Stimulated activated CD8-positive, alpha-beta memory T cell treated with anti-CD3 and anti-CD28 coated beads, Interleukin-12 subunit alpha, Interleukin-12 subunit beta, amount 100 ng/mL, for 24 hours (primary cell): ENCODE results near the gene CCND2.

ENCODE experiments used
- DNase-seq: peaks from one replicate; pipeline ENCODE4 v3.0.0-alpha.2; 2020; ENCODE audit errors: extremely low read depth

CCND2 gene

DNA sequence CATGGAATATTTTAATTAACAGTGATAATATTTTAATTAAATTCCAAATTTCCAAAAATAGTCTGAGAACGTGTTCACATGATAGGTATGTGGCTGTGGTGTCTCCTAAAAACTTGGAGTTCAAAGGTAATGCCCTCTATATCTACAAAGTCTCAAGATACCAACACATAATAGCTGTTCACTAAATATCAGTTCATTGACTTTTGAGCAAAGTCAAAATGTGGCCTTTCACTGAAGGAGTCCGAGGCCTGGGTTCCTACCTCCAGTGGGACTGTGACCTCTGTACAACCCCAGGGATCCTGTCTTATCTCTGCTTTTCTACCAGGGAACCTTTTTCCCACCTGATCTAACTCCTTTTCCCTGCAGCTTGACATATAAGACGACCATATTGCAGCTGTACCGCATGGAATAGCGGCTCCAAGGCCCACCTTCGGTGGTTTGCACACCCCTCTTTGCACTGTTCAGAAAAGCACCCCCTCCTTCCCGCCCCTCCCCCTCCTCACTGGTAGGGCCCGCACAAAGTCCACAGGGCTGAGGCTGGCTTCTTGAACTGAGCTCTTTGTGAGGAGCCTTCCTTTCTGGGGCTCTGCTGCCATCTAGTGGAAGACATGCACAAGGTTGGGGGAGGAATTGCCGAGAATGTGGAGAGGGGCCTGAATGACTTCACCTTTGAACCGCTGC lies 3.1 kb downstream of the CCND2 start:
- no peak for DNase-seq

GRCh38 chr12:4277205-4277543 lies 3.6 kb downstream of the CCND2 start:
- no peak for DNase-seq

GRCh38 chr12:4277857-4278256 lies 4.3 kb downstream of the CCND2 start:
- no peak for DNase-seq

DNA sequence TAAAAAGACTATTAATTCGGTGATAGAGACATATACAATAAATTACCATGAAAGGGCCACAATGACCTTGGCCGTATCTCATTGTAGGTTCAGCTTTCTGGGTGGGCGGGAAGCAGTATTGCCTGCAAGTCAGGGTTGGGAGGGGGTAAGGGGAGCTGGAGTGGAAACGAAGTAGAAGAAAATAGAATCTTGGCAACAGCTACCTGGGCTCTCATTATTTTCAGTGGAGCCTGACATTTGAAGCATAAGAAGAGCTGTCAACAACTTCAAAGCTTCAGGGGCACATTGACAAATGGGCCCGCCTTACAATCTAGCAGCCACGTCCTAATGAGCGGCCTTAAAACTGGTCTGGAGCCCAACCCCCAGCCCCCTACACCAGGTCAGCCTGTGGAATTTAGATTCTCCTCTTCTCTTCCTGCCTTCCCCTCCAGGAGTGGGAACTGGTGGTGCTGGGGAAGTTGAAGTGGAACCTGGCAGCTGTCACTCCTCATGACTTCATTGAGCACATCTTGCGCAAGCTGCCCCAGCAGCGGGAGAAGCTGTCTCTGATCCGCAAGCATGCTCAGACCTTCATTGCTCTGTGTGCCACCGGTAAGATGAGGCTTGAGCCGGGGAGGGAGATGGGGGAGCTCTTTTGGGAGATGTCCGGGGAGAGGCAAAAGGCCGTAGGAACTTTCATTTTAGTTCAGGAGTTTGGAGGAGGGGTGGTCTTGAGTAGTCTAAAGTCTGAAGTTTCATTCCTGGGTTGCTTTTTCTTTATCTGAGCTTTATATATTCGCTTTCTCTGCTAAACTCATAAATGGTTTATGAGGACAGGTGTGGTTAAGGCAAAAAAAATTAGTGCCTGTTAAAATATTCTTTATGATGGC lies 5.0 kb downstream of the CCND2 start:
- DNase-seq: no peak

- DNase-seq: no peak
These were observed 5.7 kb downstream of the CCND2 start for GRCh38 chr12:4279198-4279690.

GRCh38 chr12:4280351-4281163 lies 7.0 kb downstream of the CCND2 start:
- no peak for DNase-seq

- DNase-seq: no peak
These were observed 7.7 kb downstream of the CCND2 start for GRCh38 chr12:4281173-4281654.

GRCh38 chr12:4282103-4282891 lies 8.7 kb downstream of the CCND2 start:
- DNase-seq: no peak

DNA sequence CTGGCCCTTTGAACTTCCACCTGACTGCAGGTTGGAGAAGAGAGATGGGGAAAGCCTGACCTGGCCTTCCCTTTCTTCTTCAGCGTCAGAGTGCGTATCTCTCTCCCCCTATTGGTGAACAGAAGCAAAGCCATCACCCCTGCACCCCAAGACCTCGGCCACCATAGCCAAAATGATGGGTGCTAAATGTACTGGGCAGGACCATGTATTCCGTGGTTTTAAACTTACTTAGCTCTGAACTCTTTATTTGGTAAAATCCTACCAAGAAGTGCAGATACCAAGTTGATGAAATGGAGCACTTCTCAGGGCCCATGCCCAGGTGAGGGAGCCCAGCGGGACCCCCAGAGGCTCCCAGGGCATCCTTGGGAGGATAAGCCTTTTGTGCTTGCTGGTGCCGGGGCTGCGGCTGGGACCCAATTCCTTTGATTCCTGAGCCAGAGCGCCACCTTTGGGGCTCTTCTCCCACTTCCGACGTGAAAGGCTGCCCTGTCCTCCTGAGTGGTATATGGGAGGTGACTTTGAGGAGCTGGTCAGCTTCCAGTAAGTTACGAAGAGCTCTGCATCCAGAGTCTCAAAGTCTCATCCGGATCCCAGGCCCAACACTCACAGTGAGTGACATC lies 9.4 kb downstream of the CCND2 start:
- DNase-seq: no peak

DNA sequence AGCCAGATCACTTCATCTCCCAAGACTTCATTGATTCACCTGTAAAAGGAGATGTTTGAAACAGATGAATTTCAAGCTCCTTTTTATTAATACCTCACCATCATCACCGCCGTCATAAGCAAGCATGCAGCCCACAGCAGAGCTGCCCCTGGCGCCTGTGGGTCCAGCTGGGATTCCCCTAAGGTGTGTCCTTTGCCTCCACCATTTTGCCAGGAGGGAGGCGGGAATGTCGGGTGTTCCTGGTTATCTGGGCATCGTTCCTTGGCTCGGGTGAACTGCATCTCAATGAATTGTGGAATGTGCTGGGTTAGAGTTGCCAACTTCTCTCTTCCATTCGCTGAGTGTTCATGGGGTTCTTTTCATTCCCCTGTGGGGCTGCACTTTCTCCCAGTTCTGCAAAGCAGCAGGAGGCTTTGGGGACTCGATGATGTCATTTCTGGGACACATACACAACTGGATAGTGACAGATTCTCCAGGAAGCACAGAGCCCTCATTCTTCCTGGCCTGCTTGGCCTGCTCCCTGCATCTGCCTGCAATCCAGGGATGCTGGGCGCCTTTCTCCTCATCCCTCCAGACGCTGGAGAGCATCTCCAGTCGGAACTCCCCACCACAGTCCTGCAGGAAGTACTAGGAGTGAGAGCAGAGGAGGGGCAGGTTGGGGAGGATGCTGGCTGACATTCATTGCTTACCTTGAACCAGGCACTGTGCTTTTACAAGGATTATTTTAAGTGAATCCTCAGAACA lies 10.1 kb downstream of the CCND2 start:
- no peak for DNase-seq

DNA sequence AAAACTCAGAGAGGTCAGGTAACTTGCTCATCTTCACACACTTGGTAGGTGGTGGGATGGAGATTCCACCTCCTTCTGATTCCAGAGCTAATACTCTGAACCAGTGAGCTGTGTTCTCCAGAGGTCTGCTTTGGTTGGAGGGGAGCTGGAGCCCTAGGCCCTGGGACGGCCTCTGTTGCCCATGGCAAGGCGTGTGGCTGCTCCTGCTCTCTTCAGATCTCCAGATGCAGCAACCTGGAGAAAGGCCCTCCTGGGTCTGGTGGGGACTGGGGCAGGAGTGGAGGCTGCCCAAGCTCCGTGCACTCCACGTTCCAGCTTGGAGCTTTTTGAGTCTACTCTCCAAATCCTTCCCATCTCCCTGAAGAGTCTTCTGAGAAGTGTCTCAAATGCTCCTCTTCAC lies 10.7 kb downstream of the CCND2 start:
- no peak for DNase-seq

DNA sequence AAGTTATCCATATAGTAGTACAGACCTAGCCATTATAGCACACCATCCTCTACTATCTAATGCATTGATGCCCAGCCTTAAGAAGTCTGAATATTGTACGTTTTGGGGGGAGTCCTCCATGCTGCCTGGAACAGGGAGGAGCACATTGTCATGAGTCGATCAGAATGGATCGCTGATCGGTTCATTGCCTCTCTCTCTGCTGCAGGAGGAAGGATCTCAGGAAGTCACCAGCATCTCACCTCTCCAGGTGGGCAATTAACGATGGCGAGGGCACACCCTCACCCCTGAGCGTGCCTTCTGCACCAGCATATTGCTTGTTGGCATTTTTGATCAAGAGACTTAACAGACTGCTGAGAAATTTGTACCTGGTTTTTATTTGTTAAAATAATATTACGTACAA lies 11.5 kb downstream of the CCND2 start:
- no peak for DNase-seq

- DNase-seq: no peak
These were observed 12.7 kb downstream of the CCND2 start for GRCh38 chr12:4286228-4286627.

DNA sequence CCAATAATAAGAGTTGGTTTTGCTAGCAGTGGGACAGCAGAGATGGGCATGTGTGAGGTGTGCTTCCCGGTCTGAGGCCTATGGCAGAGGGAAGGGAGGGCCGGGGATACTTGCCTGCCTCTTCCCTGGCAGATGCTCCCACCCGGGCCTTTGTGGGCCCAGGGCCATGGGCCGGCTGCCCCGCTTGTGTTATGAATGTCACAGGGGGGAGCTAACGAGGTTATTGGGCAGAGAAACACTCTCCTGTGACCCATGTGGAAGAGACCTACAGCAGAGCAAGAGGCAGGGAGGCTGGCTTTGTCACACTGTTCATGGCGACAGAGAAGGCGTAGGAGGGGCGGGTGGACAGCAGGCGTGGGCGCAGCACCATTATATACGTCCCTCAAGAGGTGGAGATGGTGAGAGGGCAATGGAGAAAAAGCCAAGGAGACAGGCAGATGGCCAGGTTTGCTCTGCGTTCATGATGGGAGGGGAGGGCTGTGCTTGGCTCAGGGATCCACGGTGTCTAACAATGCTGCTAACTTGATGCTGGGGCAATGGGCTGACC lies 13.3 kb downstream of the CCND2 start:
- no peak for DNase-seq

DNA sequence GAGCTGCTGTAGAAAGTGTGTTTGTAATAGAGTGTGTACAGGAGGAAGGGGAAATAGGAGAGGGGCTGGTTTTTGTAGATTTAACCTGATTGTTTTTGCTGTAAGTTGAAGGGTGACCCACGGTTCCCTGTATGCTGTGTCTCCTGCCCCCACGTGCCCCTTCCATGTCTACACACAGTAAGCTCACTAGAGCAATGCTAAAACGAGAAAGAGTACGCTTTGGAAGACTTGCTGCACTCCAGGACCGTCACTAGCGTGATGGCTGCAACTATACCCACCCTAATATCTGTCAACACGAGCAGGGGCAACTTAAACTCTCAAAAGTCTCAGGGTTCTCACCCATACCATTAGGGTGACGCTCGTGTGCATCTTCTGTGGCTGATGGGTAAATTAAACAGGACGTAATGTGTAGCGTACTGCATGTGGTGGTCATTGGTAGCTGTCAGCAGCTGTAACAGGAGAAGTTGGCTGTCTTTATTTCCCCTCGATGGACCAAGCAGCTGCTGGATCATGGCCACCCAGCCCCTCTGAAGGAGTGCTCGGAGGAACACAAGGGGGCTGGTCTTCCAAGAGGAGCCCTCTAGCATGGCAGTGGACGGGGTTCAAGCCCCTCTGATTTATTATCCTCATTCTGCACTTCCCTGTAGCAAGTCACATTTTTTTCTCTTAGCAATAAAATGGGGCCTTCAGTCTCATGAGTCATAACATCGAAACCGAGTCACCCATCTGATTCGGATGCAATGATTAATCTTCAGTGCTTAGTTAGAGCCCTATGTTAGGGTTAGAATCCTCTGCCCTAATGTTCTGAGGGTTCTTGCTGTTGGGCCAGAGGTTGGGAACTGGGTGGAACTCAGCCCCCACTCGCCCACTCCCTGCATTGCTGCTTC lies 14.0 kb downstream of the CCND2 start:
- no peak for DNase-seq

- DNase-seq: no peak
These were observed 15.0 kb downstream of the CCND2 start for GRCh38 chr12:4288296-4289131.

DNA sequence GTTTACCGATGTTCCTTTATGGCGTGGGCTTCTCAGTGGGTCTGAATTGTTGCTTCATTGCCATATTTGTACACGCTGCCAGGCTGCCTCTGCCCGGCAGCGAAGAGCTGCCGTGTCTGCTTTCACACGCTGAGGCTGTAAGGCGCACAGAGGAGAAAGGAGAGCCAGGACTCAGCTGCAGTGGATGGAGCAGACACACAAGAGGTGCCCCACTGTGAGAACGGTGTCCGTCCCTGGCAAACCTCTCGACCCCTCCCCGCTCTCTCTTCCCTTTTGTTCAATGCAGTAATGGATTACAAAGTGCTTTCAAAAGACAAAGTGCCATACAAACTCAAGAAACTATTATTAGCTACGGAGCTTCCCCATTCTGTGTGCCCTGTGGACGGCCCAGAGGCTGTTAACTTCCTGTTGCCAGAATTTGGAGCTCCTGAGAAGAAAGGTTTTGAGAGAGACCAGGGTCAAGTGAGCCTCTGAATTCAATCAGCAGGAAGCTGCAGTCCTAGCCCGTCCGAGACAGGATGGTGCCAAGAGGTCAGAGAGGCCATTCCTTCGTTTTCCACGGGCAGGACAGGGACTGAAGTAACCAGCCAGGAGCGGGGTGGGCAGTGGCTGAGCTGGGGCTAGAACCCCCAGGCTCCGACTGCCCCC lies 15.8 kb downstream of the CCND2 start:
- no peak for DNase-seq
